Keratinocyte (primary cell): ENCODE measurements around the gene CASP4. TPM values are rescaled to one million over a fixed set of nuclear protein-coding genes. Genes with fewer than 3 reads are reported as not detected.

ENCODE experiments used
- DNase-seq: peaks from one replicate; pipeline ENCODE4 v3.0.0-alpha.2; 2011; ENCODE audit warnings: low read depth, missing footprints, low spot score
- FAIRE-seq: peaks from 2 replicates; lab custom pipeline; 2011; peaks lifted over from hg19 to GRCh38; lab: Jason Lieb, UNC
- H2AFZ ChIP-seq: 2 replicates; pipeline ENCODE4 v1.6.0; 2012; ENCODE audit warnings: low read length, control low read depth, inconsistent platforms; ENCODE audit not compliant: control insufficient read depth
- H3K27ac ChIP-seq: 2 replicates; pipeline ENCODE4 v1.5.1; 2011; ENCODE audit warnings: low read length; ENCODE audit not compliant: control insufficient read depth, insufficient read depth
- H3K27me3 ChIP-seq: 3 replicates; pipeline ENCODE4 v1.6.0; 2011; ENCODE audit warnings: low read length; ENCODE audit not compliant: control insufficient read depth, insufficient read depth; ENCODE audit errors: extremely low read depth
- H3K36me3 ChIP-seq, 2 experiments: 2 replicates in 1 of 2; 3 replicates in 1 of 2; pipeline ENCODE4 v1.5.1; 2011; ENCODE audit warnings: low read length in 2 of 2, mild to moderate bottlenecking in 1 of 2; ENCODE audit not compliant: control insufficient read depth in 2 of 2, insufficient read depth in 2 of 2; ENCODE audit errors: extremely low read depth in 1 of 2
- H3K4me1 ChIP-seq: 3 replicates; pipeline ENCODE4 v1.5.1; 2011; ENCODE audit warnings: low read length; ENCODE audit not compliant: control insufficient read depth, insufficient read depth; ENCODE audit errors: extremely low read depth
- H3K4me2 ChIP-seq: 3 replicates; pipeline ENCODE4 v1.6.0; 2011; ENCODE audit warnings: low read depth, low read length; ENCODE audit not compliant: control insufficient read depth, insufficient read depth; ENCODE audit errors: extremely low read depth
- H3K4me3 ChIP-seq, 3 experiments: fragments of 200-600 bp in 1 of 3; sonication (generic) in 1 of 3; 2 replicates in 2 of 3; 3 replicates in 1 of 3; pipeline ENCODE4 v1.5.1; 2011 to 2016; ENCODE audit warnings: low read length in 3 of 3, mild to moderate bottlenecking in 3 of 3, control low read depth in 2 of 3, inconsistent platforms in 1 of 3, low read depth in 1 of 3, mixed read lengths in 1 of 3, mixed run types in 1 of 3, moderate library complexity in 1 of 3; ENCODE audit not compliant: control insufficient read depth in 2 of 3, insufficient read depth in 2 of 3; ENCODE audit errors: extremely low read depth in 1 of 3
- H3K79me2 ChIP-seq: 2 replicates; pipeline ENCODE4 v1.6.0; 2012; ENCODE audit warnings: low read length; ENCODE audit not compliant: control insufficient read depth, insufficient read depth
- H3K9ac ChIP-seq: 3 replicates; pipeline ENCODE4 v1.6.0; 2011; ENCODE audit warnings: low read length; ENCODE audit not compliant: control insufficient read depth, insufficient read depth; ENCODE audit errors: extremely low read depth
- H3K9me1 ChIP-seq: 3 replicates; pipeline ENCODE4 v1.6.0; 2011; ENCODE audit warnings: low read length; ENCODE audit not compliant: control insufficient read depth, insufficient read depth; ENCODE audit errors: extremely low read depth
- H3K9me3 ChIP-seq: 2 replicates; pipeline ENCODE4 v1.5.1; 2012; ENCODE audit warnings: low read depth, low read length; ENCODE audit not compliant: control insufficient read depth
- H4K20me1 ChIP-seq: 3 replicates; pipeline ENCODE4 v1.6.0; 2011; ENCODE audit warnings: low read length; ENCODE audit not compliant: control insufficient read depth, insufficient read depth; ENCODE audit errors: extremely low read depth
- EZH2 ChIP-seq: IDR thresholded peaks from one replicate; pipeline ENCODE4 v1.6.1; 2012; ENCODE audit warnings: inconsistent platforms, mild to moderate bottlenecking, low read length, moderate library complexity
- dilution Hi-C: fragments of 300-500 bp; cut with MboI; formaldehyde crosslinking; loops from one replicate; pipeline ENCODE4 v1.7.0; 2020; ENCODE audit warnings: low sequenced_read_pairs; ENCODE audit not compliant: extremely low pct_ligation_motif_present
- polyA plus RNA-seq, 5 experiments: library from polyadenylated mRNA; depleted of rRNA in 3 of 5; stranded (reverse) in 3 of 5; stranded (forward) in 1 of 5; unstranded in 1 of 5; fragments of >200 nt; gene quantifications; 1 replicate in 1 of 5; 2 replicates in 3 of 5; 3 replicates in 1 of 5; pipeline versions ENCODE4 v1.2.1 to v1.2.3, GENCODE V29; 2011 to 2012; ENCODE audit warnings: missing spikeins in 2 of 5, low read depth in 1 of 5, low replicate concordance in 1 of 5
- TF ChIP-seq, protein P1 (sequence below), 3 experiments: IDR thresholded peaks in 1 of 3; conservative IDR thresholded peaks in 1 of 3; optimal IDR thresholded peaks in 1 of 3; 2 replicates in 2 of 3; 3 replicates in 1 of 3; pipeline versions ENCODE3 to v1.5.1; 2011; ENCODE audit warnings: low read length in 3 of 3, mild to moderate bottlenecking in 3 of 3, moderate library complexity in 2 of 3, control low read depth in 1 of 3, inconsistent platforms in 1 of 3; ENCODE audit not compliant: insufficient read depth in 2 of 3; ENCODE audit errors: extremely low read depth in 1 of 3

Gene CASP4
- polyA plus RNA-seq, 1 donor (not counting 4 experiments of a cell fraction or from before 2014, with no cell fraction given), result 127 TPM

DNA sequence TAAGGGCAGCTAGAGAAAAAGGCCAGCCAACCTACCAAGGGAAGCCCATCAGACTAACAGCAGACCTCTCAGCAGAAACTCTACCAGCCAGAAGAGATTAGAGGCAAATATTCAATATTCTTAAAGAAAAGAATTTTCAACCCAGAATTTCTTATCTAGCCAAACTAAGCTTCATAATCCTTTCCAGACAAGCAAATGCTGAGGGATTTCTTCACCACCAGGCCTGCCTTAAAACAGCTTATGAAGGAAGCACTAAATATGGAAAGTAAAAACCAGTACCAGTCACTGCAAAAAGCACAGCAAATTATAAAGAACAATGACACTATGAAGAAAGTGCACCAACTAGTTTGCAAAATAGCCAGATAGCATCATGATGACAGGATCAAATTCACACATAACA lies 39.6 kb downstream of the CASP4 start:
- DNase-seq (no peak), FAIRE-seq (no peak)
- dilution Hi-C loops, result no loop called here
- Histone ChIP-seq H3K4me1 (no peaks in the 10 kb centered on the region), H2AFZ (no peak overlapping the region), H3K4me2 (no peak overlapping the region), H3K9ac (no peak overlapping the region), H3K36me3 (no peaks in the 10 kb centered on the region), H4K20me1 (no peaks in the 10 kb centered on the region), H3K4me3 (no peak overlapping the region), H3K27me3 (no peaks in the 10 kb centered on the region), H3K9me1 (no peaks in the 10 kb centered on the region), H3K9me3 (no peaks in the 10 kb centered on the region), H3K27ac (no peak overlapping the region), H3K79me2 (no peaks in the 10 kb centered on the region)
- no peak for TF ChIP-seq EZH2
- TF ChIP-seq, protein P1, sequence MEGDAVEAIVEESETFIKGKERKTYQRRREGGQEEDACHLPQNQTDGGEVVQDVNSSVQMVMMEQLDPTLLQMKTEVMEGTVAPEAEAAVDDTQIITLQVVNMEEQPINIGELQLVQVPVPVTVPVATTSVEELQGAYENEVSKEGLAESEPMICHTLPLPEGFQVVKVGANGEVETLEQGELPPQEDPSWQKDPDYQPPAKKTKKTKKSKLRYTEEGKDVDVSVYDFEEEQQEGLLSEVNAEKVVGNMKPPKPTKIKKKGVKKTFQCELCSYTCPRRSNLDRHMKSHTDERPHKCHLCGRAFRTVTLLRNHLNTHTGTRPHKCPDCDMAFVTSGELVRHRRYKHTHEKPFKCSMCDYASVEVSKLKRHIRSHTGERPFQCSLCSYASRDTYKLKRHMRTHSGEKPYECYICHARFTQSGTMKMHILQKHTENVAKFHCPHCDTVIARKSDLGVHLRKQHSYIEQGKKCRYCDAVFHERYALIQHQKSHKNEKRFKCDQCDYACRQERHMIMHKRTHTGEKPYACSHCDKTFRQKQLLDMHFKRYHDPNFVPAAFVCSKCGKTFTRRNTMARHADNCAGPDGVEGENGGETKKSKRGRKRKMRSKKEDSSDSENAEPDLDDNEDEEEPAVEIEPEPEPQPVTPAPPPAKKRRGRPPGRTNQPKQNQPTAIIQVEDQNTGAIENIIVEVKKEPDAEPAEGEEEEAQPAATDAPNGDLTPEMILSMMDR (optimal IDR thresholded peaks at IDR 0.05 in 1 of 3, IDR thresholded peaks at IDR 0.05 in 1 of 3, conservative IDR thresholded peaks at IDR 0.05 in 1 of 3; ENCODE audit: extremely low read depth in 1 of 3, insufficient read depth in 2 of 3, low read length in 3 of 3), result no peak

DNA sequence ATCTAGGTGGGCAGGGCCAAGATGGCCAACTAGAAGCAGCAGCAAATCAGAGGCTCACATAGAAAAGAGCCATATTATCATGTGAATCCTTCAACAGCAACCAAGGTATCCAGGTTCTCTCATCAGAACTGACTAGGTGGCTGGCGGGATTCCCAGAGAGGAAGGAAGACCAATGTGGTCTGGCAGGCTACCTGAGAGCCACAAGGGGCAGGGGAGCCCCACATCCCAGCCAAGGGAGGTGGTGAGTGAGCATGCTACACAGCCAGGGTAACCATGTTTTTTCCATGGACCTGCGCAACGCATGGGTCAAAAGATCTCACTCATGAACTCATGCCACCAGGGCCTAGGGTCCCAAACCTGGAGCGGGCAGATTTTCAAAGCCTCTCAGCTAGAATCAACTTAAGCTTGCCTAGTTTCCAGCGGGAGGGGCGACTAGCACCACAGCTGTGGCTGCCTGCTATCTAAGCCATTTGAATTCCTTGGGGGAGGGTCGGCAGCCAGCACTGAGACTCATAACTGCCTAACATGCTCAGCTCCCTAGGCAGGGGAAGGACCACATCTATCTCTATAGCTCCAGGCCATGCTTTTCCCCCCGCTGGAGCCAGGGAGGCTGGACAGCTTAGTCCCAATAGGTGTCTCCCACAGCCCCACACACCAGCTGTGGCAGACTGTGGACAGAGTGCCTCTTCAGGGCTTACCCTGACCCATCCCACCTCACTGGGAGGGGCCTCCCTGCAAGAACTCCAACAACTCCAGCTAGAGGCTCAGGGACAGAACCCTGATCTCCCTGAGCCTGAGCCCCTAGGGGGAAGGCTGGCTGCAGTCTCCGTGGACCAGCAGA lies 41.4 kb downstream of the CASP4 start:
- no peak overlapping the region for H2AFZ ChIP-seq
- no peak for TF ChIP-seq EZH2
- TF ChIP-seq, protein P1 (optimal IDR thresholded peaks at IDR 0.05 in 1 of 3, IDR thresholded peaks at IDR 0.05 in 1 of 3, conservative IDR thresholded peaks at IDR 0.05 in 1 of 3; ENCODE audit: extremely low read depth in 1 of 3, insufficient read depth in 2 of 3, low read length in 3 of 3), result no peak
- no peaks in the 10 kb centered on the region for H3K9me1 ChIP-seq
- H3K36me3 ChIP-seq, result no peaks in the 10 kb centered on the region
- H3K9ac ChIP-seq, result no peak overlapping the region
- H3K27me3 ChIP-seq, result no peaks in the 10 kb centered on the region
- H3K4me3 ChIP-seq, result no peak overlapping the region
- no peaks in the 10 kb centered on the region for H3K79me2 ChIP-seq
- H3K9me3 ChIP-seq, result no peaks in the 10 kb centered on the region
- H4K20me1 ChIP-seq, result no peaks in the 10 kb centered on the region
- no peak overlapping the region for H3K4me2 ChIP-seq
- no peak overlapping the region for H3K27ac ChIP-seq
- FAIRE-seq, result no peak
- DNase-seq, result no peak
- no peaks in the 10 kb centered on the region for H3K4me1 ChIP-seq
- dilution Hi-C loops, result no loop called here
